ENCODE measurements around the gene AQP10. TPM values are rescaled to one million over a fixed set of nuclear protein-coding genes. Genes with fewer than 3 reads are reported as not detected.
"Not testable (repeated sequence)": the region's sequence is repeated elsewhere in the genome, so short reads cannot be mapped to it uniquely, and the experiment has no call there.

The AQP10 gene
- total and polyA plus RNA-seq, 2 donors from 2014 or later = not detected

- Histone ChIP-seq H3K27me3 (ENCODE audit: control insufficient read depth, insufficient read depth, low read length) (no peaks in the 10 kb centered on the region), H3K4me3 (ENCODE audit: low read length in 3 of 3) (no peak overlapping the region), H3K4me1 (ENCODE audit: control insufficient read depth in 2 of 3, insufficient read depth in 2 of 3, low read depth in 1 of 3, low read length in 3 of 3) (no peaks in the 10 kb centered on the region), H3K36me3 (ENCODE audit: control insufficient read depth in 2 of 3, insufficient read depth in 3 of 3, low read length in 3 of 3) (no peaks in the 10 kb centered on the region), H3K9me3 (ENCODE audit: control insufficient read depth in 2 of 3, insufficient read depth in 1 of 3, low read length in 3 of 3) (no peaks in the 10 kb centered on the region), H3K9ac (ENCODE audit: low read length in 3 of 3) (no peak overlapping the region), H3K27ac (ENCODE audit: low read depth in 2 of 2, low read length in 2 of 2) (no peak overlapping the region)
- FAIRE-seq = no peak
- DNase-seq = no peak
- TF ChIP-seq CTCF (IDR thresholded peaks at IDR 0.05; ENCODE audit: borderline replicate concordance, extremely low read depth, insufficient read depth) = no peak
- intact Hi-C loops (cut with DNase I) = no loop called here
Measured at GRCh38 chr1:154371436-154371835, 50.5 kb downstream of the AQP10 start.

- H3K4me1 ChIP-seq (ENCODE audit: control insufficient read depth in 2 of 3, insufficient read depth in 2 of 3, low read depth in 1 of 3, low read length in 3 of 3); FAIRE-seq; H3K9me3 ChIP-seq (ENCODE audit: control insufficient read depth in 2 of 3, insufficient read depth in 1 of 3, low read length in 3 of 3); H3K27ac ChIP-seq (ENCODE audit: low read depth in 2 of 2, low read length in 2 of 2); intact Hi-C loops (cut with DNase I); H3K4me3 ChIP-seq (ENCODE audit: low read length in 3 of 3); H3K27me3 ChIP-seq (ENCODE audit: control insufficient read depth, insufficient read depth, low read length); DNase-seq; H3K36me3 ChIP-seq (ENCODE audit: control insufficient read depth in 2 of 3, insufficient read depth in 3 of 3, low read length in 3 of 3); H3K9ac ChIP-seq (ENCODE audit: low read length in 3 of 3): not testable (repeated sequence)
Measured at GRCh38 chr1:154373777-154374357, 53.0 kb downstream of the AQP10 start.

Other genes with a start within 250 kb of the AQP10 start
- gene NUP210L, start 166.0 kb upstream of the AQP10 start, total RNA-seq = 0.06 TPM
- not detected for gene NUP210L, start 166.0 kb upstream of the AQP10 start, polyA plus RNA-seq (ENCODE audit: insufficient read depth, low read depth, low replicate concordance)
- 315 TPM for gene TPM3, start 129.0 kb upstream of the AQP10 start, total RNA-seq
- 156 TPM for gene TPM3, start 129.0 kb upstream of the AQP10 start, polyA plus RNA-seq (ENCODE audit: insufficient read depth, low read depth, low replicate concordance)
- not detected for gene CFAP141, start 114.8 kb upstream of the AQP10 start, total RNA-seq
- gene CFAP141, start 114.8 kb upstream of the AQP10 start, polyA plus RNA-seq (ENCODE audit: insufficient read depth, low read depth, low replicate concordance) = not detected
- 131 TPM for gene UBAP2L, start 100.1 kb upstream of the AQP10 start, total RNA-seq
- 46.2 TPM for gene UBAP2L, start 100.1 kb upstream of the AQP10 start, polyA plus RNA-seq (ENCODE audit: insufficient read depth, low read depth, low replicate concordance)
- gene HAX1, start 48.5 kb upstream of the AQP10 start, total RNA-seq = 74.8 TPM
- 153 TPM for gene HAX1, start 48.5 kb upstream of the AQP10 start, polyA plus RNA-seq (ENCODE audit: insufficient read depth, low read depth, low replicate concordance)
- gene ATP8B2, start 4.4 kb downstream of the AQP10 start, total RNA-seq = 40.9 TPM
- gene ATP8B2, start 4.4 kb downstream of the AQP10 start, polyA plus RNA-seq (ENCODE audit: insufficient read depth, low read depth, low replicate concordance) = 6.2 TPM
- gene IL6R, start 84.2 kb downstream of the AQP10 start, total RNA-seq = 33.0 TPM
- gene IL6R, start 84.2 kb downstream of the AQP10 start, polyA plus RNA-seq (ENCODE audit: insufficient read depth, low read depth, low replicate concordance) = 6.2 TPM
- 4.7 TPM for gene TDRD10, start 181.1 kb downstream of the AQP10 start, total RNA-seq
- 2.3 TPM for gene TDRD10, start 181.1 kb downstream of the AQP10 start, polyA plus RNA-seq (ENCODE audit: insufficient read depth, low read depth, low replicate concordance)
- gene SHE, start 181.3 kb downstream of the AQP10 start, total RNA-seq = 18.1 TPM
- gene SHE, start 181.3 kb downstream of the AQP10 start, polyA plus RNA-seq (ENCODE audit: insufficient read depth, low read depth, low replicate concordance) = 7.6 TPM
- 77.6 TPM for gene UBE2Q1, start 237.6 kb downstream of the AQP10 start, total RNA-seq
- gene UBE2Q1, start 237.6 kb downstream of the AQP10 start, polyA plus RNA-seq (ENCODE audit: insufficient read depth, low read depth, low replicate concordance) = 72.3 TPM
- 0.60 TPM for gene CHRNB2, start 246.7 kb downstream of the AQP10 start, total RNA-seq
- not detected for gene CHRNB2, start 246.7 kb downstream of the AQP10 start, polyA plus RNA-seq (ENCODE audit: insufficient read depth, low read depth, low replicate concordance)